Activated gamma-delta T cell treated with Interleukin-2 at 50 U/mL for 16 hours (primary cell): ENCODE results near the gene APBA2.
"Not testable (repeated sequence)": the region's sequence is repeated elsewhere in the genome, so short reads cannot be mapped to it uniquely, and the experiment has no call there.

ENCODE experiments used
- DNase-seq: peaks from one replicate; pipeline ENCODE4 v3.0.0-alpha.2; 2020

Gene APBA2

GRCh38 chr15:28885630-28886430, at the start of gene APBA2:
APBA2 (plus strand) TSS chr15:28885974; CDS start chr15:29053885, 167,911 bp downstream.
- peak; percentile 40 for DNase-seq

GRCh38 chr15:28840285-28840684, 45.5 kb upstream of the APBA2 start:
- DNase-seq: not testable (repeated sequence)

- DNase-seq: not testable (repeated sequence)
Measured at GRCh38 chr15:28842210-28842609, 43.6 kb upstream of the APBA2 start.

GRCh38 chr15:28843520-28843919, 42.3 kb upstream of the APBA2 start:
- not testable (repeated sequence) for DNase-seq

DNA sequence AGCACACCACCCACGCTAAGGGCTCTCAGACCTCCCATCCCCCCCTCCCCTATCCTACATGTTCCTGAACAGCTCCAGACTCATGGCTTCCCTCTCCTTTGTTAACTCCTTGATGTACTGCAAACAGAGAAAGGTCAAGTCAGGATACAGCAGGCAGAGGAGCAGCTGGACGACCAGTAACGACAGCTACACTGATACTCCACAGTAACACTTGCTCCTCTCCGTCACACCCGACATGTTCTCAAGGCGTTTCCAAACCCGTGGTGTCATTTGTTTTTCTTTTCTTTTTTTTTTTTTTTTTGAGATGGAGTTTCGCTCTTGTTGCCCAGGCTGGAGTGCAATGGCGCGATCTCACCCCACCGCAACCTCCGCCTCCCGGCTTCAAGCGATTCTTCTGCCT, 41.6 kb upstream of the APBA2 start:
- not testable (repeated sequence) for DNase-seq

GRCh38 chr15:28847247-28847646, 38.5 kb upstream of the APBA2 start:
- DNase-seq: not testable (repeated sequence)

- DNase-seq: not testable (repeated sequence)
Measured at GRCh38 chr15:28847959-28848358, 37.8 kb upstream of the APBA2 start.

- DNase-seq: not testable (repeated sequence)
Measured at GRCh38 chr15:28848521-28848920, 37.3 kb upstream of the APBA2 start, which contains the start of gene GOLGA6L7. GOLGA6L7 (minus strand) TSS chr15:28848644; CDS start chr15:28848549, 95 bp downstream.

- DNase-seq: not testable (repeated sequence)
Measured at GRCh38 chr15:28849271-28849670, 36.5 kb upstream of the APBA2 start.

- DNase-seq: not testable (repeated sequence)
Measured at GRCh38 chr15:28849766-28850165, 36.0 kb upstream of the APBA2 start.

DNA sequence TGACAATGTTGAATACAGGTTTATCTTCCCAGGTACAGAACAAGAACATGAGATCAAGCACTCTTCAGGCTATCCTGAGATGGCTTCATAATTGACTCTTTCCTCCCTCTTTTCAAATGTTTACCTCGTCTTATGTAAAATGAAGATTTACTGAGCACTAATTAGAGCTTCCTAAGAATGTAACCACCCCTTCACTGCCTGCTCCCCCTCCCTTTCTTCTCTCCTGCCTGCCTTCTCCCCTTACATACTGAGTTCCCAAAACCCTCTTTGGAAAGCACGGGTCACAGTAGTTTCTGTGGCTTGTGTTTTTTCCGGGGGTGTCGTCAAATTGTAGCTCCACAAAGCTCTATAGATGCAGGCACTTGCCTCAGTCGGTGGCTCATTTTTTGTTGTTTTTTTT, 32.1 kb upstream of the APBA2 start:
- not testable (repeated sequence) for DNase-seq

DNA sequence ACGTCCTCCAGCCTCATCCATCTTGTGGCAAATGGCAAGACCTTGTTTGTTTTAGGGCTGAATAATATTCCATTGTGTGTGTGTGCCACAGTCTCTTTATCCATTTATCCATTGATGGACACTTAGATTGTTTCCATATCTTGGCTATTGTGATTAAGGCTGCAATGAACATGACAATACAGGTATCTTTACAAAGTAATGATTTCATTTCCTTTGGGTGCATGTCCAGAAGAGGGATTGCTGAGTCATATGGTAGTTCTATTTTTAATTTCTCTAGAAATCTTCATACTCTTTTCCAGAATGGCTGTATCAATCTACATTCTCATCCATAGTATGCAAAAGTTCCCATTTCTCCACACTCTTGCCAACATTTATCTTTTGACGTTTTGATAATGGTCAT, 31.2 kb upstream of the APBA2 start:
- DNase-seq: not testable (repeated sequence)

DNA sequence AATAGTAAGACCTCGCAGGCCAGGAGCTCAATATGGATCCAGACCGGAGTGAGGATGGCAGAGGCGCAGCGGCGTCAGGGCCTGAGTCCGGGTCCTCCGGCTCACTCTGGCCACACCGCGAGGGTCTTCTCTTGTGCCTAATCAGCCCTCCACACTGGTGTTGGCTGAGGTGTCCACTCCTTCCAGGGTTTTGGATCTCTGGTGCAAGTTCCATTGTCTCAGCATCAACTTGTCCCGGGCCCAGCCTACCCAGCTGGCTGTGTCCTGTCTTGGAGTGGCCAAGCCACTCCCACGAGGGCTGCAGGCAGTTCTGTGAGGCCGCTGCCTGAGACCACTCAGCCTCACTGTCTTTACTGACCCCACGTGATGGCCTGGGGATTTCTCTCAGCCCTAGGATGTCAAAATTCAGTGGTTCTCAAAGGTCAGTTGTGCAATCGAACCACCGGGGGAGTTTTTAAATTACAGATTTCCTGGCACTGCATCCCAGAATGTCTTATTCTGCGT, 24.7 kb upstream of the APBA2 start:
- DNase-seq: no peak

- not testable (repeated sequence) for DNase-seq
Measured at GRCh38 chr15:28861589-28862293, 24.0 kb upstream of the APBA2 start.

DNA sequence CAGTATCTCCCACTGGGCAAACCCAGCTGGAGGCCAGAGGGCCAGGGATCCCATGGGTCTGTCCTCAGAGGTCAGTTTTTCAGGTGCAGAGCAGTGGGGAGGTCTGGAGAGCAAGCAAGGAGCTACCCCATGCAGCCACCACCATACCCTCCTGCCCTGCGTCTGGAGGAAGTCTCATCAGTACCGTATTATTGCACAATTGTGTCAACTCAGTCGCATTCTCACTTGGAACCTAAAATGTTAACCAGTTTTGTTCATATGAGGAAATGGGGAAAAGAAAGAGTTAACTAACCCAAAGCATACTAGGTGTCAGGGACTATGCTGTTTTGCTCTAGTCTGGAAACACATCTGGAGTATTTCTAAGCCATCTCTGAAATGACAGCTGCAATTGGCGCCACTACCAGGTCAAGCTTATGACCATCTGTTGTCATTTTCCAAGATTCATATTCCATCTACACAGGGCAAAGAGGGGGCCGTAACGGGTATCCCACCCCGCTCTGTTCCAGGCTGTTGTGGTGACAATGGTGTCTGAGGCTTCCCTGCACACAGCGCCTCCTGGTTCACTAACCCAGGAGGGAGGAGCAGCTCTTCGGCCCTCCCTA, 16.9 kb upstream of the APBA2 start:
- no peak for DNase-seq

GRCh38 chr15:28871168-28871567, 14.6 kb upstream of the APBA2 start:
- no peak for DNase-seq

- DNase-seq: no peak
Measured at GRCh38 chr15:28873006-28873405, 12.8 kb upstream of the APBA2 start.

GRCh38 chr15:28873585-28874190, 12.1 kb upstream of the APBA2 start:
- DNase-seq: peak; percentile 29

GRCh38 chr15:28875461-28876000, 10.2 kb upstream of the APBA2 start:
- DNase-seq: no peak

DNA sequence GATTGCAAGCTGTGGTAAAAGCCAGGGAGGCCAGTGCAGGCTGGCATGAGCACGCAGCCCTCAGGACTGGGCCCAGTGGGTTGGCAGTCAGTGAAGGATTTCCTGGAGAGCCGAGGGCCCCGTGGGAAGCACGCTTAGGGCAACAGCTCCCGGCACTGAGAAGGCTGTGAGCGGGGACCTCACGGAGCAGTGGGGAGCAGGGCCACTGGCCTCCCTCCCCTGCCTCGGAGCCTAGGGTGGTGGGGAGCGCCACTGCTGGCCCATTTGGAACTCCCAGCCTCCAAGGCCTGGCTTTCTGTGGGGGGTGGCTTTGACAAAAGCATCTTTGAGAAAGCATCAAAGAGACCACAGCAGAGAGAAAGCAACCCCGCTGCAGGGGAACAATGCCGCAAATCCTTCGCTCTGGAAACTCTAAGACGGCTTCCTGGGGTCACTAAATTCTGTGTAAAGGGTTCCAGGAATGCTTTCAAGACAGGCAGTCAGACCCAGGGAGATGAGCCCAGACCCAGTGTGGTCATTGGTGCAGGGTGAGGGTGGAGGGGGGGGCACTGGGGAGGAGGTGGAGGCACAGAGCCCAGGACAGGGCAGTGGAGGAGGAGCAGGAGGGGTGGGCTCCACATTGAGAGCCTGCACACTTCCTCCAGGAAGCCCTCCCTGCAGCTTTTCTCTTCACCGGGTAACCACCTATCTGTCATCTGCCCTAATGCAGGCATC, 9.5 kb upstream of the APBA2 start:
- DNase-seq: no peak

DNA sequence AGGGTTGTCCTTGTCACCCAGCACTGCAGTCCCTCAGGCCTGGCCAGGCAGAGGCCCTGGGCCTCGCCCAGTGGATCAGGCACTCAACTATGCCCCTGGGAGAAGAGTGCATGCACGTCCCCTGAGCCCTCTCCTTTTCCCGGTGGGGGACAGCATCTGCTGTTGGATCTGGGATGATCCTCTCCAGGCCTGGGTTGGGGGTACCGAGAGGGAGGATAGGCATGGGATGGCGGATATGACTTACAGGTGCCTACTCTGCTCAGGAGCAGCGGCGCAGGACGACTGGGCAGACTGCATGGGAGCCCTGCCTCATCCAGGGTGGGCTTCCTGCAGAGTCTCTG, 9.0 kb upstream of the APBA2 start:
- no peak for DNase-seq

- DNase-seq: no peak
Measured at GRCh38 chr15:28878209-28878608, 7.6 kb upstream of the APBA2 start.
